CD8-positive, alpha-beta memory T cell (primary cell): ENCODE measurements around the gene CELF4. TPM values are rescaled to one million over a fixed set of nuclear protein-coding genes. Genes with fewer than 3 reads are reported as not detected.

Source experiments
- CTCF ChIA-PET: fragments of 350-600 bp; sonication (Branson Sonifier 250); formaldehyde crosslinking; loops from one replicate; lab custom pipeline; 2021; ENCODE audit warnings: antibody characterized with exemption; lab: Charles Lee
- POLR2A ChIA-PET: fragments of 350-600 bp; sonication (Branson Sonifier 250); formaldehyde crosslinking; loops from one replicate; lab custom pipeline; 2021; ENCODE audit warnings: antibody characterized with exemption; lab: Charles Lee
- DNase-seq, 5 donors: peaks; one replicate each; pipeline versions ENCODE4 v3.0.0 to v3.0.0-alpha.2; 2020 to 2022; ENCODE audit warnings: mixed read lengths in 1 of 5
- H3K27ac ChIP-seq: one replicate; pipeline ENCODE4 v1.7.0; 2013; ENCODE audit warnings: low read depth, mild to moderate bottlenecking, low read length, moderate library complexity
- H3K27me3 ChIP-seq: 2 replicates; pipeline ENCODE4 v1.7.0; 2013; ENCODE audit warnings: low read length, mild to moderate bottlenecking; ENCODE audit not compliant: insufficient read depth, poor library complexity, severe bottlenecking
- H3K36me3 ChIP-seq: 2 replicates; pipeline ENCODE4 v1.7.0; 2013; ENCODE audit warnings: mild to moderate bottlenecking, low read length, moderate library complexity; ENCODE audit not compliant: insufficient read depth
- H3K4me1 ChIP-seq: 2 replicates; pipeline ENCODE4 v1.7.0; 2013; ENCODE audit warnings: mild to moderate bottlenecking, low read length, moderate library complexity; ENCODE audit not compliant: insufficient read depth
- H3K4me3 ChIP-seq: 2 replicates; pipeline ENCODE4 v1.7.0; 2013; ENCODE audit warnings: mild to moderate bottlenecking, low read length
- H3K9me3 ChIP-seq: 2 replicates; pipeline ENCODE4 v1.7.0; 2013; ENCODE audit warnings: mild to moderate bottlenecking, low read length
- H3K27ac Mint-ChIP-seq, 8 donors: one replicate each; pipeline ENCODE4 v1.8.0; 2020 to 2021; ENCODE audit warnings: mixed read lengths in 8 of 8, mild to moderate bottlenecking in 6 of 8, inconsistent platforms in 3 of 8, moderate library complexity in 3 of 8
- H3K27me3 Mint-ChIP-seq, 2 donors: one replicate each; pipeline ENCODE4 v1.8.0; 2020 to 2021; ENCODE audit warnings: mixed read lengths in 2 of 2, mild to moderate bottlenecking in 1 of 2, moderate library complexity in 1 of 2
- H3K36me3 Mint-ChIP-seq, 3 donors: one replicate each; pipeline ENCODE4 v1.8.0; 2020 to 2021; ENCODE audit warnings: mixed read lengths in 3 of 3, inconsistent platforms in 1 of 3, mild to moderate bottlenecking in 1 of 3
- H3K4me1 Mint-ChIP-seq, 3 donors: one replicate each; pipeline ENCODE4 v1.8.0; 2020 to 2021; ENCODE audit warnings: mixed read lengths in 3 of 3, inconsistent platforms in 1 of 3, mild to moderate bottlenecking in 1 of 3
- H3K4me3 Mint-ChIP-seq, 7 donors: one replicate each; pipeline ENCODE4 v1.8.0; 2020 to 2021; ENCODE audit warnings: mixed read lengths in 7 of 7, mild to moderate bottlenecking in 6 of 7, moderate library complexity in 4 of 7, inconsistent platforms in 2 of 7
- H3K9me3 Mint-ChIP-seq, 5 donors: one replicate each; pipeline ENCODE4 v1.8.0; 2020 to 2022; ENCODE audit warnings: mixed read lengths in 5 of 5, mild to moderate bottlenecking in 3 of 5, moderate library complexity in 2 of 5, inconsistent platforms in 1 of 5
- polyA plus RNA-seq: library from polyadenylated mRNA; unstranded; fragments of 300-500 nt; fragmentation: Illumina TruSeq; gene quantifications from one replicate; pipeline ENCODE4 v1.2.3, GENCODE V29; 2021
- total RNA-seq, 2 experiments: library from RNA; stranded (reverse); gene quantifications; one replicate each; pipeline ENCODE4 v1.2.3, GENCODE V29; 2021

The CELF4 gene
- total and polyA plus RNA-seq, 3 experiments from 2014 or later, result not detected

DNA sequence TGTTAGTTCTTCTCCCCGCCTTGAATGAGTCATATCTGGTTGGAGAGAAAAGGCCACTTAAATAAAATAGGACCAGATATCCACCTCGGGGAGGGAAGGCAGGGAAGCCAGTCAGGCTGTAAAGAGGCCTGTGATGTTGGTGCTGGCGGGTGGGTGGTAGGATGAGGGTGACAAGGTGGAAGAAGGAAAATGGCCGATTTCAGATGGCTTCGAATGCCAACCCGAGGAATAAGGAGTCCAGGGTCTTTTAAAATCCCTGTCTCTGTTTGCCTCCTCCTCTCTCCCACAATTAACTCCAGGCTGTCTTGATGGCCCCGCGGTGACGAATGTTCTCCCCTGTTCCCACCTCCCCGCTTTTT, 41.5 kb downstream of the CELF4 start:
- Histone ChIP-seq H3K4me3 (no peak overlapping the region), H3K36me3 (no peaks in the 10 kb centered on the region), H3K4me1 (no peaks in the 10 kb centered on the region), H3K27me3 (no peaks in the 10 kb centered on the region), H3K9me3 (no peaks in the 10 kb centered on the region), H3K27ac (no peak overlapping the region)
- peaks cover 27 to 56% of the 10 kb centered on the region in 2 donors for H3K27me3 Mint-ChIP-seq
- H3K9me3 Mint-ChIP-seq, result peaks cover 0 to 5% (median 2%) of the 10 kb centered on the region in 5 donors
- CTCF ChIA-PET, result no interaction called here
- H3K4me1 Mint-ChIP-seq, result peaks cover 0 to 3% (median 0%) of the 10 kb centered on the region in 3 donors
- no peaks in the 10 kb centered on the region for H3K36me3 Mint-ChIP-seq
- DNase-seq, result no peak
- H3K27ac Mint-ChIP-seq, result peak overlapping the region in 1 of 8 donors; percentile 34
- POLR2A ChIA-PET, result no interaction called here
- H3K4me3 Mint-ChIP-seq, result no peak overlapping the region

DNA sequence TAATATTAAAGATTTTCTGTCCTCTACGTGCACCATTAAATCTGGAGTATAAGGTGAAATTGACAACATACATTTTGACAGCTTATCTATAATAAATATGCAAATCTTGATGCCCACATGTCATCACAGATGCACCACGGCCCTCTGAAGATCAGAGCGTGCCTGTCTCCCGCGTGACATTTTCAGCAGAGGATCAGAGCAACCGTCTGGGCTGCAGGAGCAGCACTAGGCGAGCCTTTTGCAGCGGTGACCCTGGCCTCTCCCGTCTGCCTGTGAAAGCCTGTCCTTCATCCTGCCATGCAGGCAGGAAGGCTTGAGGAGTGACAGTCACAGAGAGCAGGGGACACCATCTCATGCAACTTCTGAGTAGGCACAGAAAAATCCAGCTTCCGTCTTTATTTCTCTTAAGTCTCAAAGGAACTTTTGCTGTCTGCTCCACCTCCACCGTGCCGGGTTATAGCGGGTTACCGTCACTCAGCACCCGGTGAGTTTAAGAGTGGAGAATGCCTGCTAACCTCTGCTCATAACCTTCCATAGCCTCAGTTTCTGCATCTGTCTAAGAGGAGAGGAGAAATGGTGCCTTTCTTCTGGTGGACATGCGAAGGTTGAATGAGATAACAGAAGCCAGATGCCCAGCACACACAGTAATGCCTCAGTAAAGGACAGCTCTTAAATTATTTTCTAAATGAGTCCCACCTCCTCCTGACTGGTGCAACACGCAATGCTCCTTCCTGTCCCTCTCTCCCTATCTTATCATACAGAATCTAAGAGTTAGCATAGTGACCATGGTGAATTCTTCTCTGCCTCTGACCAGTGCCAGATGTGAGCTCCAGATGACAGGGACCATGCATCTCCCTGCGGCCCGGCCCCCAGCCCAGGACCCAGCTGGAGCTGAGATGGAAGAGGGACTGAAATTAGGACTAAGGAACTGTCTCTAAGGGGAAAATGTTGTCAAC, 43.8 kb downstream of the CELF4 start:
- H3K27me3 ChIP-seq, result no peaks in the 10 kb centered on the region
- H3K9me3 ChIP-seq, result no peaks in the 10 kb centered on the region
- no peak overlapping the region for H3K4me3 Mint-ChIP-seq
- H3K27ac ChIP-seq, result no peak overlapping the region
- peaks cover 0 to 3% (median 0%) of the 10 kb centered on the region in 3 donors for H3K4me1 Mint-ChIP-seq
- H3K36me3 Mint-ChIP-seq, result no peaks in the 10 kb centered on the region
- no peaks in the 10 kb centered on the region for H3K4me1 ChIP-seq
- H3K4me3 ChIP-seq, result no peak overlapping the region
- no peak overlapping the region for H3K27ac Mint-ChIP-seq
- POLR2A ChIA-PET, result no interaction called here
- no peak for DNase-seq
- H3K36me3 ChIP-seq, result no peaks in the 10 kb centered on the region
- CTCF ChIA-PET, result no interaction called here
- peaks cover 0 to 5% (median 2%) of the 10 kb centered on the region in 5 donors for H3K9me3 Mint-ChIP-seq
- peaks cover 25 to 41% of the 10 kb centered on the region in 2 donors for H3K27me3 Mint-ChIP-seq

DNA sequence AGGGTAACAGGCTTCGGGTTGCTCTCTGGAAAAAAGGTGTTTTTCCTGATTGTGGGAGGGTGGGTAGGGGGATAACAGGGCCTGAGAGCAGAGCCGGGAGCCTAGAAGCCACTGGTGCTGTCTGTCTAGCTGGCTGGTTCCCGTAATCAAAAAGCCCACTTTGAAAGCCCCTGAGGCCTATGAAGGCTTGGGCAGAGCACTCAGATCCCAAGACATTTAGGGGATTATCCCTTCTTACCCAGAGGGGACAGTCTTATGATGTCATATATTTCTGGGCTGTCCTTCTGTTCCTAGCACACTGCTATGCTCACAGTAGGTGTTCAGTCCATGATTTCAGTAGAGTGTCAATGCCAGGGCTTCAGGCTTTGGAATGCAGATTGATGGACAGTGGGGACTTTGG, 45.1 kb downstream of the CELF4 start:
- Mint-ChIP-seq H3K9me3 (peaks cover 0 to 8% (median 2%) of the 10 kb centered on the region in 5 donors), H3K4me3 (no peak overlapping the region), H3K27ac (no peak overlapping the region), H3K4me1 (peaks cover 0 to 3% (median 0%) of the 10 kb centered on the region in 3 donors), H3K27me3 (peaks cover 20 to 29% of the 10 kb centered on the region in 2 donors), H3K36me3 (no peaks in the 10 kb centered on the region)
- ChIA-PET CTCF (no interaction called here), POLR2A (no interaction called here)
- no peaks in the 10 kb centered on the region for H3K27me3 ChIP-seq
- H3K9me3 ChIP-seq, result no peaks in the 10 kb centered on the region
- H3K4me3 ChIP-seq, result no peak overlapping the region
- H3K36me3 ChIP-seq, result no peaks in the 10 kb centered on the region
- DNase-seq, result no peak
- no peak overlapping the region for H3K27ac ChIP-seq
- H3K4me1 ChIP-seq, result no peaks in the 10 kb centered on the region

DNA sequence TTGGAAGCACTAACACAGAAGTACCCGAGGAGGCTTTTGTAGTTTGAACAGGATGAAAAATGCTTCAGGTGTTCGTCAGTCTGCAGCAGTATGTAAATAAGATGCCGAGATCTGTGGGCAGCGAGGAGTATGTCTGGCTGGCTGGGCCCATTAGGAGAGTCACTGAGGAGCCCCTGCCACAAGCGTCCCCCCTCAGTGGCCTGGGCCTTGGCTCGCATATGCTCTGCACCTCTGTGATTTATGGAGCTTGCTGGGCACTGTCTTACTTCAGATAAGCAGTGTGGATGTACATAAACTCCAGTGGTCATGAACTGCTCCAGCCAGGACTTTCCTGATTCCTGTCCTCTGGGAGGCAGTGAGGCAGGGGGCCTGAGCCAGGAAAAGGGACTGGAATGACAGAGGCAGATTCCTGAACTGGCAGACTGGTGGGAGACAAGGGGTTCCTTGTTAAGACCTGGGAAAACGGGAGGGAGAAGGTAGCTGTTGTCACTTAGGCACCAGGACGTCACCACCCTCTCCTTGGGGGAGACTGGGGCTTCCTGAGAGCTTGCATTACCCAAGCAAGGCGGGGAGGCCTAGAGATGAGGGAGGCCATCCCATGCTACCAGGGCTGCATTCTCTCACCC, 46.0 kb downstream of the CELF4 start:
- H3K27ac ChIP-seq, result no peak overlapping the region
- no peaks in the 10 kb centered on the region for H3K4me1 ChIP-seq
- H3K36me3 Mint-ChIP-seq, result no peaks in the 10 kb centered on the region
- H3K9me3 ChIP-seq, result no peaks in the 10 kb centered on the region
- CTCF ChIA-PET, result no interaction called here
- no peak overlapping the region for H3K4me3 Mint-ChIP-seq
- peaks cover 0 to 5% (median 0%) of the 10 kb centered on the region in 5 donors for H3K9me3 Mint-ChIP-seq
- peaks cover 16 to 21% of the 10 kb centered on the region in 2 donors for H3K27me3 Mint-ChIP-seq
- no peak for DNase-seq
- POLR2A ChIA-PET, result no interaction called here
- H3K27me3 ChIP-seq, result no peaks in the 10 kb centered on the region
- H3K4me3 ChIP-seq, result no peak overlapping the region
- no peak overlapping the region for H3K27ac Mint-ChIP-seq
- H3K36me3 ChIP-seq, result no peaks in the 10 kb centered on the region
- H3K4me1 Mint-ChIP-seq, result no peaks in the 10 kb centered on the region

DNA sequence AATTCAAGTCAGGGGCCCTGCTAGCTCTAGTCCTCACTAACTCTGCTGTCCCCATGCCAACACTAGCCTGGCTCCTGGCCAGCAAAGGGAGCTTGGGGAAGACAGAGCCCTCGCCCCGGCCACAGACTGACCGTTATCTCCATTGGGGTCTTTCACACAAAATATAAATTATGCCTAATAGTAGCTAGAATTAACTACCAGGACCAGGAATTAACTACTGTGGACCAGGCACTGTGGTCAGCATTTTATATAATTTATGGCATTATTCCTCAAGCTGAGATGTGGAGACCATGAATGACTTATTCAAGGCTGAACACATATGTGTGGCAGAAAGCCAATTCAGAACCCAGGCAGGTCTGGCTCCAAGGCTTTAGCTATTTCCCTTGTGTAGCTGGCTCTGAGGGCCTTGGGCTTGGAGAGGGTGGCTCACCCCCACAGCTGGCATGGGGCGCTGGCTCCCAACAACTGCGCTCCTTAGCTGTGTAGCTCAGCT, 49.2 kb downstream of the CELF4 start:
- H3K9me3 Mint-ChIP-seq, result peaks cover 0 to 3% (median 1%) of the 10 kb centered on the region in 5 donors
- Histone ChIP-seq H3K27me3 (no peaks in the 10 kb centered on the region), H3K36me3 (no peaks in the 10 kb centered on the region), H3K4me3 (no peak overlapping the region), H3K9me3 (no peaks in the 10 kb centered on the region), H3K4me1 (no peaks in the 10 kb centered on the region), H3K27ac (no peak overlapping the region)
- no peak overlapping the region for H3K4me3 Mint-ChIP-seq
- peaks cover 3 to 5% of the 10 kb centered on the region in 2 donors for H3K27me3 Mint-ChIP-seq
- H3K36me3 Mint-ChIP-seq, result no peaks in the 10 kb centered on the region
- ChIA-PET CTCF (no interaction called here), POLR2A (no interaction called here)
- H3K27ac Mint-ChIP-seq, result no peak overlapping the region
- H3K4me1 Mint-ChIP-seq, result no peaks in the 10 kb centered on the region
- DNase-seq, result no peak

DNA sequence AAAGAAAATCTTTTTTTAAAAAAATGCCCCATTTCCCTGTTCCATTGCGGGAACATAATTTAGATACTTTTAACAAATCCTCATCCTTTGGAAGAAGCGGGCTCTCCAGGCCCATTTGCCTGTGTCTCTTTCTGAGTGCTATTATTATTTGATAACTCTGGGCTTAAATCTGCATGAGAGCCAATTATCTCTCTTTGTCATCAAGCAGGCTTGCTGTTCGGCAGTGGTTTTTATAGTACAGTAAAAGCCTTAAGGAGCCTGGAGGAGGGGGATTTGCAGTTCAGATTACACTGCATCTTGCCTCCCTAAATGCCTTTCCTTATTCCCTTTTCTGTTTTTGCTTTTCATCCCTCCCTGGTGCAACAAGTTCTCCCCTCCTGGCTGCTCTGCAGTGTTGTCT, 50.6 kb downstream of the CELF4 start:
- no peak overlapping the region for H3K27ac Mint-ChIP-seq
- no peak overlapping the region for H3K4me3 Mint-ChIP-seq
- ChIA-PET POLR2A (no interaction called here), CTCF (interaction anchor here (1.0 kb wide), 1 partner anchor 13 kb away, joined by 3 read pairs; no protein-coding TSS in a partner anchor)
- Histone ChIP-seq H3K36me3 (no peaks in the 10 kb centered on the region), H3K27ac (no peak overlapping the region), H3K4me3 (no peak overlapping the region), H3K9me3 (no peaks in the 10 kb centered on the region), H3K4me1 (no peaks in the 10 kb centered on the region), H3K27me3 (no peaks in the 10 kb centered on the region)
- H3K4me1 Mint-ChIP-seq, result no peaks in the 10 kb centered on the region
- peaks cover 3 to 5% of the 10 kb centered on the region in 2 donors for H3K27me3 Mint-ChIP-seq
- H3K9me3 Mint-ChIP-seq, result peaks cover 0 to 9% (median 6%) of the 10 kb centered on the region in 5 donors
- no peak for DNase-seq
- H3K36me3 Mint-ChIP-seq, result no peaks in the 10 kb centered on the region

DNA sequence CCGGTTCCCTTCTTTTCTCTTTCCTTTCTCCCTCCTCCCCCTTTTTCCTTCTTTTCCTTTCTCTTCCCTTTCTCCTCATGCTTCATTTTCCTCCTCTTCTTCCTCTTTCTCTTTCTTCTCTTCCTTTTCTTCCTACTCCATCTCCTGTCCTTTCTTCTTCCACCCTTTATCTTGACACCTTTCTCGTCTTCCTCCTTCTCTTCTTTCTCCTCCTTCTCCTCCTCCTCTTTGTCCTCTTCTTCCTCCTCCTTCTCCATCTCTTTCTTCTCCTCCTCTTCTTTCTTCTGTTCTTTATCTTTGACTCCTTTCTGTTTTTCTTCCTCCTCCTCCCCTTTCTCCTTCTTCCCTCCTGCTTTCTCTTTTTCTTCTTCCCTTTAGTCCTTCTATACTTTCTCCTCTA, 53.2 kb downstream of the CELF4 start:
- H3K9me3 ChIP-seq, result no peaks in the 10 kb centered on the region
- Mint-ChIP-seq H3K4me1 (no peaks in the 10 kb centered on the region), H3K27ac (no peak overlapping the region), H3K36me3 (no peaks in the 10 kb centered on the region), H3K27me3 (peaks cover 3 to 5% of the 10 kb centered on the region in 2 donors), H3K4me3 (no peak overlapping the region), H3K9me3 (peaks cover 0 to 15% (median 9%) of the 10 kb centered on the region in 5 donors)
- DNase-seq, result no peak
- no peaks in the 10 kb centered on the region for H3K4me1 ChIP-seq
- H3K36me3 ChIP-seq, result no peaks in the 10 kb centered on the region
- H3K4me3 ChIP-seq, result no peak overlapping the region
- CTCF ChIA-PET, result no interaction called here
- POLR2A ChIA-PET, result no interaction called here
- H3K27me3 ChIP-seq, result no peaks in the 10 kb centered on the region
- H3K27ac ChIP-seq, result no peak overlapping the region

DNA sequence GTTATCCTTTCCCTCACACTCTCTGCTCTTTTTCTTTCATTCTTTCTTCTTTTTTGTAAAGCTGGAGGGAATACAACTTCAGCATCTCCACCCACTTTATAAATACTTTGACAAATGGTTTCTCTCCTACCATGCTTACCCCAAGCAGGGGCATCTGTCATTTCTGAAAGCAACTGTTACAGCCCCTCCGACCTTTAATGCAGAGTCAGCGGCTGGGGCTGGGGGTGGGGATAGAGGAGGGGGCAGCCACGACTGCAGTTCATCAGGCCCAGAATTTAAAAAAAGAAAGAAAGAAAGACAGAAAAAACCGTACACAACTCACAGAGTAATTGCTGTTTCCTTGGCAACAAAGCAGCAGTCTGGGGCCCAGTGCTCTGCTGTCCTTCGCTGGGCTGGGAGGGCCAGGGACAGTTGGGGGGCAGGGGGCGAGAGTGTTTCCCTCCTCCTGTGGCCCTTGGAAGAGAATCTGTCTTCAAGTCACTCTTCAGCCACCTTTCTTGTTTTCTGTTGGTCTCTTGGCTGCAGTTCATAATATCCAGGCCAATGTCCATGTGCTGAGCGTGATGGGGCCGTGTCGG, 53.8 kb downstream of the CELF4 start:
- Mint-ChIP-seq H3K9me3 (peaks cover 0 to 15% (median 9%) of the 10 kb centered on the region in 5 donors), H3K27me3 (peaks cover 3 to 5% of the 10 kb centered on the region in 2 donors), H3K4me1 (no peaks in the 10 kb centered on the region), H3K36me3 (no peaks in the 10 kb centered on the region), H3K4me3 (no peak overlapping the region), H3K27ac (no peak overlapping the region)
- ChIA-PET CTCF (no interaction called here), POLR2A (no interaction called here)
- no peak for DNase-seq
- H3K4me1 ChIP-seq, result no peaks in the 10 kb centered on the region
- H3K4me3 ChIP-seq, result no peak overlapping the region
- no peak overlapping the region for H3K27ac ChIP-seq
- no peaks in the 10 kb centered on the region for H3K36me3 ChIP-seq
- no peaks in the 10 kb centered on the region for H3K27me3 ChIP-seq
- H3K9me3 ChIP-seq, result no peaks in the 10 kb centered on the region
